Sigmoid colon (tissue), 7 donors: ENCODE measurements around the gene DLG3. TPM values are rescaled to one million over a fixed set of nuclear protein-coding genes. Genes with fewer than 3 reads are reported as not detected.

Experiments
- DNase-seq: peaks from one replicate; pipeline ENCODE4 v3.0.0-alpha.2; 2019
- H3K27ac ChIP-seq, 4 donors: fragments of 200-600 bp; sonication (generic); one replicate each; pipeline ENCODE4 v1.5.1; 2016 to 2019; ENCODE audit warnings: mild to moderate bottlenecking in 1 of 4
- H3K27me3 ChIP-seq, 3 donors: fragments of 200-600 bp; sonication (generic); one replicate each; pipeline ENCODE4 v1.5.1; 2019; ENCODE audit warnings: mild to moderate bottlenecking in 1 of 3
- H3K36me3 ChIP-seq, 4 donors: fragments of 200-600 bp; sonication (generic); one replicate each; pipeline ENCODE4 v1.5.1; 2016 to 2019
- H3K4me1 ChIP-seq, 4 donors: fragments of 200-600 bp; sonication (generic); one replicate each; pipeline ENCODE4 v1.5.1; 2017 to 2019
- H3K4me3 ChIP-seq, 4 donors: fragments of 200-600 bp; sonication (generic); one replicate each; pipeline ENCODE4 v1.5.1; 2017 to 2019; ENCODE audit warnings: mild to moderate bottlenecking in 2 of 4, moderate library complexity in 1 of 4
- H3K9me3 ChIP-seq, 4 donors: fragments of 200-600 bp in 3 of 4; sonication (generic) in 3 of 4; one replicate each; pipeline versions ENCODE4 v1.5.1 to v1.6.1; 2013 to 2019
- CTCF ChIP-seq, 4 experiments: fragments of 450-650 bp in 3 of 4; fragments of 200-600 bp in 1 of 4; IDR thresholded peaks; one replicate each; pipeline ENCODE4 v1.5.1; 2016 to 2019; ENCODE audit warnings: antibody characterized with exemption in 4 of 4, mild to moderate bottlenecking in 3 of 4, moderate library complexity in 2 of 4
- EP300 ChIP-seq, 4 donors: sonication (generic); formaldehyde crosslinking; IDR thresholded peaks; one replicate each; pipeline ENCODE4 v1.6.1; 2017; ENCODE audit warnings: antibody characterized with exemption in 4 of 4
- POLR2A ChIP-seq, 2 donors: fragments of 450-650 bp; IDR thresholded peaks; one replicate each; pipeline ENCODE4 v1.6.1; 2016; ENCODE audit warnings: antibody characterized with exemption in 2 of 2, mild to moderate bottlenecking in 2 of 2, moderate library complexity in 2 of 2
- POLR2AphosphoS5 ChIP-seq, 4 donors: sonication (generic); formaldehyde crosslinking; IDR thresholded peaks; one replicate each; pipeline ENCODE4 v1.6.1; 2017; ENCODE audit warnings: antibody characterized with exemption in 4 of 4
- WGBS, 2 donors: extraction: QIAGEN DNeasy Blood & Tissue Kit; methylation state at CpG; one replicate each; pipeline ENCODE4 v1.1.7; 2013; 5-methylcytosine and 5-hydroxymethylcytosine counted together
- intact Hi-C: fragments of 100-400 bp; cut with DNase I; formaldehyde crosslinking; loops from one replicate; pipeline ENCODE4 v1.15.1; 2023
- polyA plus RNA-seq, 3 donors: library from polyadenylated mRNA; stranded (reverse); fragments of 200-250 nt; gene quantifications; one replicate each; pipeline ENCODE4 v1.2.3, GENCODE V29; 2013
- small RNA-seq, 3 donors: library from RNA; depleted of rRNA; stranded (forward); fragments of <200 nt; gene quantifications; one replicate each; pipeline ENCODE3, GENCODE V24; 2016
- total RNA-seq, 4 donors: library from RNA; depleted of rRNA; stranded (reverse); fragments of >200 nt; gene quantifications; one replicate each; pipeline ENCODE4 v1.1.0, GENCODE V29; 2016
- donor health status: healthy with polysubstance abuse.
- donor health status: Bipolar disorder and iron deficiency.
- donor health status: healthy.

DLG3 gene
- total and polyA plus RNA-seq, 7 donors, result 12.5 to 35.2 (median 24.0) TPM

DNA sequence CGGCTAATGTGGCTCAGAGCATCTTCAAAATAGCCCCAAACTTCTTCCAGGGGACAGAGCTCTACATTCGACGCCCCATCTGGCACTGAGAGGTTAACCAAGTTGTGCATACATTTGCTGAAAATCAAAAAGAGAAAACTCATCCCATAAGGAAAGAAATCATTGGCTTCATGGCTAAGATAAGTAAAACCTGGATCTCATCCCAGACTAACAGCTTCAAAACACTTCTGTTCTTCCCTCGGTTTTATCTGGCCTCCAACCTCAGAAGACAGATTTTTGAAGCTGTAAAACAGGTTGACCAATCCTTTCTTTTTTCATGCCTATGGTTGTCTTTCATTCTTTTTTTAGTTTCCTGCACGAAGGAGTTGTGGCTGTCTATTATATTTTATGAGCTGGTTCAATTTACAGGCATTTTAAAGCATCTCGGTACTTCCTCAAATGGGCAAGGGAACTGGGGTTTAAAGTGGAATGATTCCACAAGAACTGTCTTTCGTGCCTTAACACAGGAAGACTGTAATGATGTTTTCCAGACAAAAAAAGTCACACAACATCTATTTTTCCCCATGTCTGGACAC, 107.6 kb downstream of the DLG3 start:
- no peak for DNase-seq
- Histone ChIP-seq H3K4me3 (no peak overlapping the region), H3K27ac (no peak overlapping the region), H3K27me3 (no peaks in the 10 kb centered on the region), H3K4me1 (no peaks in the 10 kb centered on the region), H3K9me3 (no peaks in the 10 kb centered on the region), H3K36me3 (no peaks in the 10 kb centered on the region)
- intact Hi-C loops, result loop anchor here (1.0 kb wide), 1 partner anchor 100 kb away; no protein-coding TSS in a partner anchor
- TF ChIP-seq POLR2AphosphoS5 (IDR thresholded peaks at IDR 0.05), result no peak
- no peak for TF ChIP-seq POLR2A (IDR thresholded peaks at IDR 0.05)
- no peak for TF ChIP-seq EP300 (IDR thresholded peaks at IDR 0.05)
- TF ChIP-seq CTCF (IDR thresholded peaks at IDR 0.05), result no peak
- 11 to 32% methylated on average over 7 of the region's 7 CpGs for WGBS, 2 donors

- no peak for DNase-seq
- Histone ChIP-seq H3K9me3 (no peaks in the 10 kb centered on the region), H3K36me3 (no peaks in the 10 kb centered on the region), H3K4me3 (no peak overlapping the region), H3K27me3 (no peaks in the 10 kb centered on the region), H3K27ac (no peak overlapping the region), H3K4me1 (no peaks in the 10 kb centered on the region)
- TF ChIP-seq POLR2AphosphoS5 (IDR thresholded peaks at IDR 0.05) (no peak), EP300 (IDR thresholded peaks at IDR 0.05) (no peak), POLR2A (IDR thresholded peaks at IDR 0.05) (no peak), CTCF (IDR thresholded peaks at IDR 0.05) (no peak)
- WGBS, 2 donors, result 56 to 70% methylated on average over 1 of the region's 1 CpG
- intact Hi-C loops, result no loop called here
Observed at GRCh38 chrX:70553516-70553915, 108.9 kb downstream of the DLG3 start.

GRCh38 chrX:70554081-70554480, 109.4 kb downstream of the DLG3 start:
- no peaks in the 10 kb centered on the region for H3K36me3 ChIP-seq
- no peak overlapping the region for H3K27ac ChIP-seq
- DNase-seq, result no peak
- no peaks in the 10 kb centered on the region for H3K4me1 ChIP-seq
- 4 to 8% methylated on average over 2 of the region's 2 CpGs for WGBS, 2 donors
- H3K27me3 ChIP-seq, result no peaks in the 10 kb centered on the region
- intact Hi-C loops, result no loop called here
- no peak overlapping the region for H3K4me3 ChIP-seq
- H3K9me3 ChIP-seq, result no peaks in the 10 kb centered on the region
- TF ChIP-seq CTCF (IDR thresholded peaks at IDR 0.05) (peak in 1 of 4 experiments; percentile 16), POLR2AphosphoS5 (IDR thresholded peaks at IDR 0.05) (no peak)

- H3K4me3 ChIP-seq, result no peak overlapping the region
- H3K27me3 ChIP-seq, result no peaks in the 10 kb centered on the region
- H3K4me1 ChIP-seq, result no peaks in the 10 kb centered on the region
- H3K36me3 ChIP-seq, result no peaks in the 10 kb centered on the region
- H3K9me3 ChIP-seq, result no peaks in the 10 kb centered on the region
- TF ChIP-seq POLR2AphosphoS5 (IDR thresholded peaks at IDR 0.05), result no peak
- TF ChIP-seq POLR2A (IDR thresholded peaks at IDR 0.05), result no peak
- H3K27ac ChIP-seq, result no peak overlapping the region
- DNase-seq, result no peak
- intact Hi-C loops, result no loop called here
- 13 to 42% methylated on average over 2 of the region's 2 CpGs for WGBS, 2 donors
Observed at GRCh38 chrX:70554523-70554922, 109.9 kb downstream of the DLG3 start.

GRCh38 chrX:70554948-70555347, 110.3 kb downstream of the DLG3 start:
- Histone ChIP-seq H3K36me3 (no peaks in the 10 kb centered on the region), H3K9me3 (no peaks in the 10 kb centered on the region), H3K4me1 (no peaks in the 10 kb centered on the region), H3K27me3 (no peaks in the 10 kb centered on the region), H3K27ac (no peak overlapping the region), H3K4me3 (no peak overlapping the region)
- intact Hi-C loops, result no loop called here
- TF ChIP-seq POLR2A (IDR thresholded peaks at IDR 0.05), result no peak
- TF ChIP-seq POLR2AphosphoS5 (IDR thresholded peaks at IDR 0.05), result no peak
- TF ChIP-seq CTCF (IDR thresholded peaks at IDR 0.05), result no peak
- TF ChIP-seq EP300 (IDR thresholded peaks at IDR 0.05), result no peak
- 68 to 75% methylated on average over 5 of the region's 5 CpGs for WGBS, 2 donors
- DNase-seq, result no peak

Small RNA genes within 50 kb of the gene (small RNA-seq; reads per million reads assigned to genes)
- gene RNU4-81P (0 reads per million in 3 donors), gene RNY4P23 (3.7 to 5.7 (median 4.3) reads per million in 3 donors)

Other genes starting within 250 kb of the DLG3 start
- gene AWAT1, start 210.2 kb upstream of the DLG3 start, total RNA-seq, result not detected
- not detected for gene AWAT1, start 210.2 kb upstream of the DLG3 start, polyA plus RNA-seq
- gene P2RY4, start 184.6 kb upstream of the DLG3 start, total RNA-seq, result 1 to 10 TPM in 1 of 4 donors, under 1 TPM in 2, not detected in 1; 0.27 to 1.7 (median 0.33) TPM
- under 1 TPM; 0.44 to 0.60 (median 0.46) TPM for gene P2RY4, start 184.6 kb upstream of the DLG3 start, polyA plus RNA-seq
- not detected for gene ARR3, start 176.5 kb upstream of the DLG3 start, total RNA-seq
- gene ARR3, start 176.5 kb upstream of the DLG3 start, polyA plus RNA-seq, result under 1 TPM in 2 of 3 donors, not detected in 1; 0.25 to 0.60 TPM
- gene RAB41, start 162.7 kb upstream of the DLG3 start, total RNA-seq, result not detected
- under 1 TPM in 1 of 3 donors, not detected in 2; 0.10 TPM for gene RAB41, start 162.7 kb upstream of the DLG3 start, polyA plus RNA-seq
- 10 to 100 TPM; 21.2 to 32.8 (median 25.6) TPM for gene PDZD11, start 154.9 kb upstream of the DLG3 start, total RNA-seq
- gene PDZD11, start 154.9 kb upstream of the DLG3 start, polyA plus RNA-seq, result 100 to 1,000 TPM in 1 of 3 donors, 10 to 100 TPM in 2; 55.4 to 115 (median 93.7) TPM
- under 1 TPM; 0.16 to 0.55 (median 0.45) TPM for gene KIF4A, start 154.7 kb upstream of the DLG3 start, total RNA-seq
- gene KIF4A, start 154.7 kb upstream of the DLG3 start, polyA plus RNA-seq, result 1 to 10 TPM in 2 of 3 donors, under 1 TPM in 1; 0.60 to 5.5 (median 2.1) TPM
- gene GDPD2, start 21.5 kb upstream of the DLG3 start, total RNA-seq, result not detected
- 1 to 10 TPM; 2.3 to 8.7 (median 3.0) TPM for gene GDPD2, start 21.5 kb upstream of the DLG3 start, polyA plus RNA-seq